GM19372 (cell line): ENCODE results near the gene NANOG.
"Not testable (repeated sequence)": the region's sequence is repeated elsewhere in the genome, so short reads cannot be mapped to it uniquely, and the experiment has no call there.

Experiments used
- ATAC-seq: cut with Tn5 transposase; IDR thresholded peaks from one replicate; pipeline ENCODE4 v1.9.1; 2021; ENCODE audit warnings: mild to moderate bottlenecking, low read depth, moderate library complexity; ENCODE audit not compliant: unreplicated experiment

Gene NANOG

DNA sequence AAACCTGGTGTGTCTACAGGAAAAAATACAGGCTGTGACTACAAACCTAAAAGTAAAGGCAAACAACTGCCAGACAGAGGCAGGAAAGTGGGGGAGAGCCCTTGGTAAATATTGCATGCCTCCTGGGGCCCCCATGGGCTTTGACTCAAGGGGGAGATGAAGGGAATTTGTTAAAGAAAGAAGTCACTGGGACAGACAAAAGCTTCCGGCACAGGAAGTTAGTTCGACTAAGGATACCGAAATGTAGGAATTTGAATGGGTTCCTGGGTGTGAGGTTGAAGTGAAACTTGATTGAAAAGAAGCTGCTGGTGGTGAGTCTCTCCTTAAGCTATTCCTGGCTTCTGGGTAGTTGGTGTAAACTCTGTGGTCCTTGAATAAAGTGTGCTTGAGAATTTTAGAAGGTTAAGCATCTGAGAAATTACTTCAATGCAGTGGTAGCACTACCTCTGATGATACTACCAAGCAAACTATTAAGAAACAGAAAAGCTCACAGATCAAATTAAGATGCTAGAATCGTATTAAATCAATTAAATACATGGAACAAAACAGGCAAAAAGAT is 9.6 kb downstream of the NANOG start:
- ATAC-seq, result not testable (repeated sequence)

DNA sequence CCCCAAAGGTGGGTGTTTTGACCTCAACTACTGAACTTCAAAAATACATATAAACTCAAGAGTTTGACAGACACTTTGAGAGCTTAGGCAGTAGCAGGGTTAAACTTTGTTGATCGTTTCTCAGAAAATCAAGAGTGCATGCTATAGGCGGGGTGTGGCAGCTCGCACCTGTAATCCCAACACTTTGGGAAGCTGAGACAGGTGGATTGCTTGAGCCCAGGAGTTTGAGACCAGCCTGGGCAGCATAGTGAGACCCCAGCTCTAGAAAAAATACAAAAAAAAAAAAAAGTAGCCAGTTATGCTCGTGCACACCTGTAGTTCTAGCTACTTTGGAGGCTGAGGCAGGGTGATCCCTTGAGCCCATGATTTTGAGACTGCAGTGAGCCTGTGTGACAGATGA is 12.3 kb downstream of the NANOG start:
- no peak for ATAC-seq

DNA sequence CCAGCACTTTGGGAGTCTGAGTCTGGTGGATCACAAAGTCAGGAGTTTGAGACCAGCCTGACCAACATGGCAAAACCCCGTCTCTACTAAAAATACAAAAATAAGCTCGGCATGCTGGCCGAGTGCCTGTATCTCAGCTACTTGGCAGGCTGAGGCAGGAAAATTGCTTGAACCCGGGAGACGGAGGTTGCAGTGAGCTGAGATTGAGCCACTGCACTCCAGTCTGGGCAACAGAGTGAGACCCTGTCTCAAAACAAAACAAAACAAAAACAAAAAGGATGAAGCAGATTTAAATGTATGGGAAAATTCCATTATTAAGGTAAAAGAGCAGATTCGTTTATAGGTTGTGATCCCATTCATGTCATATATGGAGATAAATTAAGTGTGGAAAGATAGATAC is 17.1 kb downstream of the NANOG start:
- ATAC-seq, result not testable (repeated sequence)

DNA sequence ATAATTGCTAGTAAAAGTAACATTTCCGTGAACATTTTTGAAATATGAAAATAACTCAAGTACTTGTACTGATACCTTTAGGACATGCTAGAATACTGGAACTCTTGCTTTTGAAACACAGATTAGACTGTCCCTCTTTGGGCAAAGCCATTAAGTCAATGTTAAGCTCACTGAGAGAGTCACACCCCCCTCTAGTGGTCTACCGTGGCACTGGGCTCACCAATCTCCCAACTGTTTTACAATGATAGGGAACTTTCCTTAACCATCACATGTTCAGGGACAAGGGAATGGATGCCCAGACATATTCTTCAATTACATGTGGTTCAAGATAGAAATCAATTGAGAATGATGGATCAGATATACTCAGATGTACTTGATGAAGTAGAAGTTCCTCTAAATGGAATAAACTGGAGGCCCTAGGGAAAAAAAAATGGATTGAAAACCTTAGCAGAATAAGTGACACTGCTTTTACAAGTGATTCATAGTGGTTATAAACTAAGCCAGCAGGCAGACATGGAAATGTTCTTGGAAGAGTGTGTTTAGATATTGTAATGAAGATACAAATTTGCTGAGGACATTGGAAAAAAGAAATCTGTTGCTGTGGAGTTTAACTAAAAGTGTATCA is 17.8 kb downstream of the NANOG start:
- ATAC-seq, result no peak

DNA sequence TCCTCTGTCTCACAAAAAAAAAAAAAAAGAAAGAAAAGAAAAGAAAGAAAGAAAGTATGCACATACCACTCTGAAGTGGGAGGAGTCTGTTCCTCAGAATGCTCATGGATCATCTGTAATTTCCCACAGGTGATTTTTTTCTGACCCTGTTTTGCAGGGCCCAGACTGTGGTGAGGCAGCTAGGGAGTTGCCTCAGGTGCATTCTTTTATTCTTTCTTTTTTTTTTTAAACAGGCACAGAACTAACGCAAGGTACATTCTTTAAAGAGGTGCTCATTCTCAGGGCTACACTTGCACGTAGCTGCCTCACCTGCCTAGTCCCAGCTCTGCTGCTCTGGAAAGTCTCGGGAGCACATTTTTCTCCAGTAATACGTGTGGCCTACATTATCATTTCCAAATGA is 36.6 kb downstream of the NANOG start:
- not testable (repeated sequence) for ATAC-seq

DNA sequence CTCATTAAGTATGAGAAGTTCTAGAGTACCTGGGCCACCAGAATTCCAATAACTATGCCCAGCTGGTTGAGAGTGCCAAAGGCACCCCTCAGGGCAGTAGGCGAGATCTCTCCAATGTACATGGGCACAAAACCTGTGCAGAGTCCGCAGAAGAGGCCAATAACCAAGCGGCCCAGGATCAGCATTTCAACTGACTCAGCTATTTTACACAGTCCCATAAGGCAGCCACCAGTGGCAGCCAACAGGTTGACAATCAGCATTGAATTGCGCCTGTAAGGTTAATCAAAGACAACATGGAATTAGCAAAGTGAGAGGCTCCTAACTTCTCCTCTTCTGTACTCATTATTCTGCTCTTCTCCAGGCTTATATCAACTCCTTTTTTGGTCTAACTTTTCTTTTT is 40.5 kb downstream of the NANOG start:
- ATAC-seq, result not testable (repeated sequence)

DNA sequence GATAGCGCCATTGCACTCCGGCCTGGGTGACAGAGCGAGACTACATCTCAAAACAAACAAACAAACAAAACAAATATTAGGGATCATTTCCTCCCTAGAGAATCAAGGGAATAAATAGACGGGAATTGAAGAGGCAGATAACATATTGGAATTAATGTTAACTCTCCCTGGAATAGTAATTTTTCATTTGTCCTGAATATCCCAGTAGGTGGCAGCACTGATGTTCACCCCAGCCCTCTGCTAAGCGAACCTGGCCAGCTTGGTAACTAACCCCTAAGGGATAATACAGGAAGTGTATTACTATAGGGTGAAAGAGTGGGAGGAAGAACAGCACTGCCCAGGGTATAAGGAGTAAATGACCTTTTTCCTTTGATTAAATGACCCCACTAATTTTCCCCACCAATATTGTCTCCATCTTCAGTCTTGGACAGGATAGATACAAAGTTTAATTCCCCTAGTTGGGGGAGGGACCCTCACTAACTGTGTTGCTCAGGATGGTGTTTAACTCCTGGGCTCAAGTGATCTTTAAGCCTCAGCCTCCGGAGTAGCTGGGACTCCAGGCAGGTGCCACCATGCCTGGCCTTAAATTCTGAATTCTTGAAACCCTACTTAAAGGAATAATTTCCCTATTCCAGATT is 43.0 kb downstream of the NANOG start:
- no peak for ATAC-seq

DNA sequence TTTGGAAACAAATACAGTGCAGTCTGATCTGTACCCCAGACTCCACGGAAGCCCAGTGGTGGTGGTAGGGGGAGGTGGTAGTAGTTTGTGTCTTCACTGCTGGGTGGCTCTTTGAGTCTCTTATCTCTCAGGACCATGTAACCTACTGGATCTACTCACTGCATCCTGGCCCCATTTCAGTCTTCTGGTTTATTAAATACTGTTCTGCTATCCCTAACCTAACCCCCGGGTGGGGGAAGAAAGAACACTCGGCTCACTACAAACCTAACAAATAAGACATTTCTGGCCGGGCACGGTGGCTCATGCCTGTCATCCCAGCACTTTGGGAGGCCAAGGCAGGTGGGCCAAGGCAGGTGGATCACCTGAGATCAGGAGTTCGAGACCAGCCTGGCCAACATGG is 44.0 kb downstream of the NANOG start:
- not testable (repeated sequence) for ATAC-seq

DNA sequence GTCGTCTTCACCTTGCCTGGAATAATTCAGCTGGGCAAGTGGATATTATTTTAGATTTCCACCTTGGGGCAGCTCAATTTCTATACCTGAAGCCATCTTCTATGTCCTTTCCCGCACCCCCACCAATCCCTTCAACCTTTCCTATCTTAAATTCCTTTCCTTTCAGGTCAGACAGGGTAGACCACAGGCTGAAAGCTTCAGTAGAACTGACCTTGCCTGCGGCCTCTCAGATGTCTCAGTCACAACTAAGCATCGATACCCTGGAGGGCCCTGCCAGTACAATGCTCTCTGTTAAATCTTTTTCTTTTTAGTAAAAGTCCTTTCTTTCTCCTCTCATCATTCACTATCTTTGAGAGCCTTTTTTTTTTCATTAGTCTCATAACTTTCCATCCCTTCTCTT is 44.6 kb downstream of the NANOG start:
- ATAC-seq, result no peak

DNA sequence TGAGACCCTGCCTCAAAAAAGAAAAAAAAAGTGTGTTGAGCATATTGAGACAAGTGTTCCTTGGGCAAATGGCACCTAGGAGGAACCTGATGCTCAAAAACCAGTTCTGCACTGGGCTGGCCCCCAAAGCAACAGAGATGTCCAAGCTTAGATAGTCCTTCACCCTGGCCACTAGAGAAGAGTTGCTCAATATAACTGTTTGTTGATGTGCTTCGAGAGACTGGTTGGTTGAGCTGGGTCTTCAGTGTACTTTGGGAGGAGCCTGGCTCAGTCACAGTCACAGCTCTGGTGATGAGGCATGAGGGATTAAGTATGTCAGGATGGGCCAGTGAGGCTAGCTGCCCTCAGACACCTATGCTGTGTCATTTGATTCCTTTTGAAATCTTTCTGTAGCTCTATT is 45.5 kb downstream of the NANOG start:
- ATAC-seq, result no peak

DNA sequence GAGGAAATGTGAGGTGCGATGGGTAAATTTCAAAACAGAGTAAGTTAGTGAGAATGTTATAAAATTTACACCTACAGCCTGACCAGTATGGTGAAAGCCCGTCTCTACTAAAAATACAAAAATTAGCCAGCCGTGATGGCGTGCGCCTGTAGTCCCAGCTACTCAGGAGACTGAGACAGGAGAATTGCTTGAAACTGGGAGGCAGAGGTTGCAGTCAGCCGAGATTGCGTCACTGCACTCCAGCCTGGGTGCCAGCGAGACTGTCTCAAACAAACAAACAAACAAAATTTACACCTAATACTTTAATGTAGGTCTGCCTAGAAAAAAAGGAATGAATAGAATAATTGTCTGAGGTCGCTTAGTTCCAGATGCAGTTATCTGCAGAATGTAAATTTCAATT is 45.9 kb downstream of the NANOG start:
- no peak for ATAC-seq

DNA sequence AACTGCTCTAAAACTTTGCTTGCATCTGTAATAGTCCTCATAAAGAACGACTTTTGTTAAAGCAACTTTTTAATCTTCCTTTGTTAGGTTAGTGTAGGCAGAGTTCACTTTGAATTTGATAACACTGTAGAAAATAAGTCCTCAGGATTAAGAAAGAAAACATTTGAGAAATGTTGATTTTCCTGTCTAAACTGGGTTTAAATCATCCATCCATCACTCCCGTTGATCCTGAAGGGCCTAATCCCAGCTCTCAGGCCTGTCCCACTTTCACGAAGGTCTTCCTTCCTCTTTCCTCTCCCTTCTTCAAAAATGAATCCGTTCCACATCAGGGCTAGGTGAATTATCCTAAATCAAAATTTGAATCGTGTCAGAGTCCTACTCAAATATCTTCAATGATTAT is 46.6 kb downstream of the NANOG start:
- no peak for ATAC-seq

DNA sequence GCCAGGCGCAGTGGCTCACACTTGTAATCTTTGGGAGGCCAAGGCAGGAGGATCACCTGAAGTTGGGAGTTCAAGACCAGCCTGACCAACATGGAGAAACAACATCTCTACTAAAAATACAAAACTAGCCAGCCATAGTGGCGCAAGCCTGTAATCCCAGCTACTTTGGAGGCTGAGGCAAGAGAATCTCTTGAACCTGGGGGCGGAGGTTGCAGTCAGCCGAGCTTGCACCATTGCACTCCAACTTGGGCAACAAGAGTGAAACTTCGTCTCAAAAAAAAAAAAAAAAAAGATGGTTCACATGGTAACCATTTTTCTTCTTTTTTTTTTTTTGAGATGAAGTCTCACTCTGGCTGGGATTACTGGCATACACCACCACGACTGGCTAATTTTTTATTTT is 48.2 kb downstream of the NANOG start:
- ATAC-seq, result no peak

DNA sequence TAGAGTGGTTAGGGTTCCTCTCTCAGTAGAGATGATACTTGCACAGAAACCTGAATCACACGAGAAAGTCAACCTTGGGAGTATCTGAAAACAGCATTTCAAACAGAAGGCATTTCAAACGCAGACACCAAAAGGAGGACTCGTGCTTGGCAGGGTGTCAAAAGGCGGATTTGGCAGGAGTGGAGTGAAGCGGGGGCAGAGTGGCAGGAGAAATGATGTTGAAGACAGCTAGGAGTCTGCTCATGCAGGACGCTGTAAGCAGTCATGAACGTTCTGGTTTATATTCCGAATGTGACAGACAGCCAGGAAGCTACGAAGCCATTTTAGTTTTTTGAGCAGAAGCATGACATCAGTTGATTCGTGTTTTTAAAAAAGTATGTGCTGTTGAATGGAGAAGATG is 50.0 kb downstream of the NANOG start:
- not testable (repeated sequence) for ATAC-seq

DNA sequence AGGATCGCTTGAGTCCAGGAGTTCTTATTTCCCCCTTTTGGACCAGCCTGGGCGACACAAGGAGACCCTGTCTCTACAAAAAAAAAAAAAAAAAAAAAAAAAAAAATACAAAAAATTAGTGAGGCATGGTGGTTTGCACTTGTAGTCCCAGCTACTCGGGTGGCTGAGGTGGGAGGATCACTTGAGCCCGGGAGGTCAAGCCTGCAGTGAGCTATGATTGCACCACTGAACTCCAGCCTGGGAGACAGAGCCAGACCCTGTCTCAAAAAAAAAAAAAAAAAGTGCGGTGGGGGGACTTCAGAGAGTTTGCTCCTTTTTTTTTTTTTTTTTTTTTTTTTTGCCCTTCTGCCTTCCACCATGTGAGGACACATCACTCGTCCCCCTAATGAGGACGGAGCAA is 50.6 kb downstream of the NANOG start:
- ATAC-seq, result not testable (repeated sequence)

DNA sequence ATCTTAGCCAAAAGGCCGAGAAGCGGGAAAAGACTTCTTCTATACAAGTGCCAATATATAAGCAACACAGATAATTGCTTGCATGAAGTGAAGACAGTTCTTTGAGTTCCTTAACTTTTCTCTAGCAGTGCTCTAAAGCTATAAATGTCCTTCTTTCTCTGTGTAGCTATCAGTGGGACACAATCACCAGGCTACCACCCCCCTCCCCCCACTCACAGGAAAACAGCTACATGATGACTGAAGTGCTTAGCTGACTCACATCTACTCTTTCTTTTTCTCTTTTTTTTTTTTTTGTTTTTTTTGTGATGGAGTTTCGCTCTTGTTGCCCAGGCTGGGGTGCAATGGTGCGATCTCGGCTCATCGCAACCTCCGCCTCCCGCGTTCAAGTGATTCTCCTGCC is 53.2 kb downstream of the NANOG start:
- not testable (repeated sequence) for ATAC-seq

DNA sequence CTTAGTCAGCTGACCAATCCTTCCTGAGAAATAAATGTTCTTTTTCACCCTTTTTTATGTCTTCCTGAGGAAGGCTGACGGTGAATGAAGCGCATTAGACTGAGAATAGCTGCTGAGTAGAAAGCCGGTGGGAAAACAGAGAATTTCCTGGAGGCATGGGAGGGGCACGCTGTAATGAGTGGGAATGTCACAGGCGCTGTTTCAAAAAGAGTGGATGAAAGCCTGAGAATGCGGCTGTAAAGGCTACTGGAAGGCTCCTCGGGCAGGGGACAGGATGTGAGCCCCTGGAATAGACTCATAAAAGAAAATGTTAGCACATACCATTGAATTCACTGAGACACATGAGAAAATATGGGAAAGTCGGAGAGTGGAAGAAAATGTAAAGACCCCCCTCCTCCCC is 53.9 kb downstream of the NANOG start:
- ATAC-seq, result not testable (repeated sequence)

DNA sequence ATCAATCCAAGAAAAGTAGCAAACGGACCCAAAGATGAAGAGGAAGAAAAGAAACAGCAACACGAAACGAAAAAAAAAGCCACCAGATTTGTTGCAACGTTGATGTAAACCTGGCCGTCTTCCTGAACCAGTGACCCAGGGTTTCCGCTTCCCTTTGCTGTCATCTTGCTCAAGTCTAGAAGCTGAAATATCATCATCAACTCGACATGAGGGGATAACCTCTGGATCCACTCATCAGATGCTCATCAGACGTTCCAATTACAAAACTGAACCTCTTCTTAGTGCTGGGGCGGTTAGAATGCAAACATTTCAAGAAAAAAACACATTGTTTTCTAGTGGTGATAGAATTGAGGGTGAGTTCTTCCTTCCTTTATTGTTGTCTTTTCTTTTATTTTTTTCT is 54.4 kb downstream of the NANOG start:
- not testable (repeated sequence) for ATAC-seq

DNA sequence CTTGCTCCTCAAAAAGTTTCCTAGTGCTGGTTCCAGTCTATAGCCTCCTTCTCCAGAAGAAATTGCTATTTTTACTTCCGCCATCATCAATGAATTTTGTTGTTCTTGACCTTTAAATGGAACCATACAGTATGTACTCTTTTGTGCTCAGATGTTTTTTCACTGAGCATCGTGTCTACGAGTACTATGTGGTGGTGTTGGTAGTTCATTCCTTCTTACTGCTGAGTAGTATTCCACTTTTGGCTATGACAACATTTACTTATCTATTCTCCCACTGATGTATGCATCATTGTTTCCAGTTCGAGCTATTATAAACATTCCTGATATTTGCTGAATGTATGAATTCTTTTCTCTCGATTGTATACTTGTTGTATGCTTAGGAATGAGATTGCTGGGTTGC is 54.9 kb downstream of the NANOG start:
- ATAC-seq, result no peak

DNA sequence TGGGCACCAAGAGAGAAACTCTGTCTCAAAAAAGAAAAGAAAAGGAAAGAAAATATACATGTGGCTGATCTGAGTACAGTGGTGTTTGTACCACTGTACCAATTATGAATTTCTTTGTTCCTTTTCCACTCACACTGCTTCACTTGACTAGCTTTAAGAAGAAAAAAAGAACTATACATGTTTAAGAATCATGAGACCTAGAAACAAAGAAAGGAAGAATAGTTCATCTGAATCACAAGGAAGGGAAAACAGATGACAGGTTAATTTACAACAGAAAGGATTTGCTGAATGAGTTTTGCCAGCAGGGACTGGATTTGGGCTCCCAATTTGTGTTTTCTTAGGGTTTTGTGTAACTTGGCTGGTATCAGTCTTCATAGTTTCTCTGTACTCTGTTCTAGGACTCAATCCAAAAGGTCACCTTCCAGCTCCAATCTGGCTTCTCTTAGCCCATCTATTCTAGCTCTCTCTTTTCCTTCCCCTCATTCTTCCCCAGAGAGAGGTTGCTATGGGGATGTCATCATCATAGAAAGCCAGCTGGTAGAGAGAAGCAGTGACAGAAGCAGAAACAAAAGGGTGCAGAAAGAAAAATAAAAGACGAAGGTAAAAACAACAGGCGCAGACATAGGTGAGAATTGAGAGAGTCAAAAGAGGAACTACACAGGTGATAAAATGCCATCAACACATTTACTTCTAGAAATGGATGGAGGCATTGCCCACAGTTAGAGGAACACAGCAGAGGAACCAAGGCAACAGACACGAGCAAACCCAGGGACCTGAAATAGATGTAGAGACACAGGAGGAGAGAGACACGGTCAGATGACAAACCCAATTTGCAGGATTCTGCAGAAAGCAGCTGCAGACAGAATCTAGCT is 58.3 kb downstream of the NANOG start:
- not testable (repeated sequence) for ATAC-seq

DNA sequence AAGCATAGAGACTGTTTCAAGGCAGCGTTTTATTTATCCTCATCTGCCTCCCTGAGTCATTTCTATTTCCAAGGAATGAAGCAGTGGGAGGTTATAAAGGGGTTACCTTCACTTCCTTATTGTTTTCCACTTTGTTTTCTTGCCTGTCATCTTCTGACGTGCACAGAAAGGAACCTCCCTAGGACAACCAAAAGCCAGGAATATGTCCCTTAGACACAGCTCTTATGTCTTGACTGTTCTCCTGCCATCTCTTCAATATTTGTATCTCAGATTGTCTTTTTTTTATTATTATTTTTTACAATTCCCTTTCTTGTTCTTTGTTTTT is 58.9 kb downstream of the NANOG start:
- not testable (repeated sequence) for ATAC-seq
